ENCODE data around the gene OR13J1. TPM values are rescaled to one million over a fixed set of nuclear protein-coding genes. Genes with fewer than 3 reads are reported as not detected.

OR13J1 gene
- total RNA-seq, 1 donor from 2014 or later = not detected

GRCh38 chr9:35859990-35860339, 10.2 kb downstream of the OR13J1 start:
- Mint-ChIP-seq H3K36me3 (ENCODE audit: unreplicated experiment) (no peaks in the 10 kb centered on the region), H3K27ac (ENCODE audit: unreplicated experiment) (no peak overlapping the region), H3K27me3 (ENCODE audit: unreplicated experiment) (peaks cover 12% of the 10 kb centered on the region), H3K9me3 (ENCODE audit: unreplicated experiment) (peaks cover 11% of the 10 kb centered on the region), H3K4me3 (ENCODE audit: unreplicated experiment) (no peak overlapping the region), H3K4me1 (ENCODE audit: low read depth, unreplicated experiment) (peaks cover 8% of the 10 kb centered on the region)
- no peak for TF ChIP-seq CTCF (IDR thresholded peaks at IDR 0.05; ENCODE audit: partially characterized antibody, unreplicated experiment)
- DNase-seq = no peak

- no peak overlapping the region for H3K4me3 Mint-ChIP-seq (ENCODE audit: unreplicated experiment)
- no peaks in the 10 kb centered on the region for H3K36me3 Mint-ChIP-seq (ENCODE audit: unreplicated experiment)
- H3K9me3 Mint-ChIP-seq (ENCODE audit: unreplicated experiment) = peaks cover 14% of the 10 kb centered on the region
- H3K27me3 Mint-ChIP-seq (ENCODE audit: unreplicated experiment) = peaks cover 12% of the 10 kb centered on the region
- H3K27ac Mint-ChIP-seq (ENCODE audit: unreplicated experiment) = no peak overlapping the region
- H3K4me1 Mint-ChIP-seq (ENCODE audit: low read depth, unreplicated experiment) = peaks cover 11% of the 10 kb centered on the region
- no peak for TF ChIP-seq CTCF (IDR thresholded peaks at IDR 0.05; ENCODE audit: partially characterized antibody, unreplicated experiment)
- no peak for DNase-seq
These were observed 10.8 kb downstream of the OR13J1 start for GRCh38 chr9:35859310-35859989.

GRCh38 chr9:35858458-35858857, 11.7 kb downstream of the OR13J1 start:
- peaks cover 15% of the 10 kb centered on the region for H3K9me3 Mint-ChIP-seq (ENCODE audit: unreplicated experiment)
- DNase-seq = no peak
- no peak for TF ChIP-seq CTCF (IDR thresholded peaks at IDR 0.05; ENCODE audit: partially characterized antibody, unreplicated experiment)
- no peak overlapping the region for H3K4me3 Mint-ChIP-seq (ENCODE audit: unreplicated experiment)
- H3K27ac Mint-ChIP-seq (ENCODE audit: unreplicated experiment) = no peak overlapping the region
- H3K27me3 Mint-ChIP-seq (ENCODE audit: unreplicated experiment) = peaks cover 12% of the 10 kb centered on the region
- peaks cover 17% of the 10 kb centered on the region for H3K4me1 Mint-ChIP-seq (ENCODE audit: low read depth, unreplicated experiment)
- no peaks in the 10 kb centered on the region for H3K36me3 Mint-ChIP-seq (ENCODE audit: unreplicated experiment)

GRCh38 chr9:35856882-35857281, 13.3 kb downstream of the OR13J1 start:
- no peak overlapping the region for H3K27ac Mint-ChIP-seq (ENCODE audit: unreplicated experiment)
- no peak overlapping the region for H3K4me3 Mint-ChIP-seq (ENCODE audit: unreplicated experiment)
- H3K27me3 Mint-ChIP-seq (ENCODE audit: unreplicated experiment) = peaks cover 8% of the 10 kb centered on the region
- peaks cover 3% of the 10 kb centered on the region for H3K36me3 Mint-ChIP-seq (ENCODE audit: unreplicated experiment)
- no peak for DNase-seq
- H3K4me1 Mint-ChIP-seq (ENCODE audit: low read depth, unreplicated experiment) = peaks cover 17% of the 10 kb centered on the region
- no peak for TF ChIP-seq CTCF (IDR thresholded peaks at IDR 0.05; ENCODE audit: partially characterized antibody, unreplicated experiment)
- peaks cover 15% of the 10 kb centered on the region for H3K9me3 Mint-ChIP-seq (ENCODE audit: unreplicated experiment)

- Mint-ChIP-seq H3K36me3 (ENCODE audit: unreplicated experiment) (peaks cover 3% of the 10 kb centered on the region), H3K27me3 (ENCODE audit: unreplicated experiment) (peaks cover 8% of the 10 kb centered on the region), H3K4me3 (ENCODE audit: unreplicated experiment) (no peak overlapping the region), H3K27ac (ENCODE audit: unreplicated experiment) (no peak overlapping the region), H3K9me3 (ENCODE audit: unreplicated experiment) (peaks cover 15% of the 10 kb centered on the region), H3K4me1 (ENCODE audit: low read depth, unreplicated experiment) (peaks cover 17% of the 10 kb centered on the region)
- TF ChIP-seq CTCF (IDR thresholded peaks at IDR 0.05; ENCODE audit: partially characterized antibody, unreplicated experiment) = no peak
- DNase-seq = no peak
These were observed 14.0 kb downstream of the OR13J1 start for GRCh38 chr9:35856206-35856605.
